Kidney (tissue), 14 donors: ENCODE results near the gene SYT17. TPM values are rescaled to one million over a fixed set of nuclear protein-coding genes. Genes with fewer than 3 reads are reported as not detected.
A peak's percentile ranks its signal among the peaks of the same experiment; 100 is the strongest.

ENCODE experiments used
- DNase-seq, 5 donors: peaks; one replicate each; pipeline ENCODE4 v3.0.0-alpha.2; 2013 to 2020
- FAIRE-seq: peaks from 2 replicates; lab custom pipeline; 2012; peaks lifted over from hg19 to GRCh38; lab: Jason Lieb, UNC
- H3K27ac ChIP-seq, 2 donors: one replicate each; pipeline ENCODE4 v1.7.0; 2013; ENCODE audit warnings: low read depth in 2 of 2, low read length in 2 of 2, inconsistent platforms in 1 of 2
- H3K27me3 ChIP-seq: one replicate; pipeline ENCODE4 v1.7.1; 2013; ENCODE audit warnings: low read length, inconsistent platforms; ENCODE audit not compliant: control insufficient read depth, insufficient read depth
- H3K36me3 ChIP-seq, 3 donors: one replicate each; pipeline versions ENCODE4 v1.7.0 to v1.7.1; 2013; ENCODE audit warnings: low read length in 3 of 3, control low read depth in 1 of 3, inconsistent platforms in 1 of 3; ENCODE audit not compliant: insufficient read depth in 3 of 3, control insufficient read depth in 2 of 3
- H3K4me1 ChIP-seq, 3 donors: one replicate each; pipeline versions ENCODE4 v1.7.0 to v1.7.1; 2013; ENCODE audit warnings: low read length in 3 of 3, inconsistent platforms in 1 of 3, low read depth in 1 of 3; ENCODE audit not compliant: control insufficient read depth in 2 of 3, insufficient read depth in 2 of 3
- H3K4me3 ChIP-seq, 3 donors: one replicate each; pipeline versions ENCODE4 v1.7.0 to v1.8.1; 2013; ENCODE audit warnings: low read length in 3 of 3, control low read depth in 1 of 3, inconsistent platforms in 1 of 3
- H3K9ac ChIP-seq, 3 donors: one replicate each; pipeline versions ENCODE4 v1.7.0 to v1.7.1; 2013; ENCODE audit warnings: low read length in 3 of 3, control low read depth in 1 of 3, inconsistent platforms in 1 of 3
- H3K9me3 ChIP-seq, 3 donors: one replicate each; pipeline versions ENCODE4 v1.7.0 to v1.7.1; 2013; ENCODE audit warnings: low read length in 3 of 3, control low read depth in 1 of 3, inconsistent platforms in 1 of 3; ENCODE audit not compliant: control insufficient read depth in 2 of 3, insufficient read depth in 1 of 3
- intact Hi-C: fragments of 100-400 bp; cut with DNase I; formaldehyde crosslinking; loops from one replicate; pipeline ENCODE4 v1.11.1; 2022
- polyA plus RNA-seq: library from polyadenylated mRNA; stranded (reverse); fragments of 350-450 nt; fragmentation: Illumina TruSeq; extraction: RNeasy Lipid Tissue Mini Kit (QIAGEN cat#74804); gene quantifications from one replicate; pipeline ENCODE4 v1.2.3, GENCODE V29; 2014; ENCODE audit warnings: low read depth, low replicate concordance; ENCODE audit not compliant: insufficient read depth
- total RNA-seq: library from RNA; stranded (reverse); fragmentation: NEBNext Ultra II Directional; extraction: Animal tissue kit (Norgen Biotek cat#: 25700); gene quantifications from one replicate; pipeline ENCODE4 v1.2.1, GENCODE V29; 2021
- TF ChIP-seq, protein P1 (sequence below): IDR thresholded peaks from 3 replicates; pipeline ENCODE4 v1.5.1; 2012; ENCODE audit warnings: mild to moderate bottlenecking, moderate library complexity, borderline replicate concordance; ENCODE audit not compliant: insufficient read depth; ENCODE audit errors: extremely low read depth
- donor health status: control.
- donor health status: control.
- donor health status: control.
- donor health status: control.
- donor health status: control.
- donor health status: DM: yes; HTN: yes; CAD: no.
- donor health status: Normal renal cell carcinoma (clear cell type).

The SYT17 gene
- total and polyA plus RNA-seq, 2 donors from 2014 or later: 5.8 to 8.8 TPM

- Histone ChIP-seq H3K4me3 (no peak overlapping the region), H3K27ac (no peak overlapping the region), H3K27me3 (no peaks in the 10 kb centered on the region), H3K9ac (no peak overlapping the region), H3K36me3 (no peaks in the 10 kb centered on the region), H3K9me3 (no peaks in the 10 kb centered on the region), H3K4me1 (peaks cover 0 to 17% (median 4%) of the 10 kb centered on the region in 3 donors)
- DNase-seq (no peak), FAIRE-seq (no peak)
- intact Hi-C loops: no loop called here
- TF ChIP-seq, protein P1, sequence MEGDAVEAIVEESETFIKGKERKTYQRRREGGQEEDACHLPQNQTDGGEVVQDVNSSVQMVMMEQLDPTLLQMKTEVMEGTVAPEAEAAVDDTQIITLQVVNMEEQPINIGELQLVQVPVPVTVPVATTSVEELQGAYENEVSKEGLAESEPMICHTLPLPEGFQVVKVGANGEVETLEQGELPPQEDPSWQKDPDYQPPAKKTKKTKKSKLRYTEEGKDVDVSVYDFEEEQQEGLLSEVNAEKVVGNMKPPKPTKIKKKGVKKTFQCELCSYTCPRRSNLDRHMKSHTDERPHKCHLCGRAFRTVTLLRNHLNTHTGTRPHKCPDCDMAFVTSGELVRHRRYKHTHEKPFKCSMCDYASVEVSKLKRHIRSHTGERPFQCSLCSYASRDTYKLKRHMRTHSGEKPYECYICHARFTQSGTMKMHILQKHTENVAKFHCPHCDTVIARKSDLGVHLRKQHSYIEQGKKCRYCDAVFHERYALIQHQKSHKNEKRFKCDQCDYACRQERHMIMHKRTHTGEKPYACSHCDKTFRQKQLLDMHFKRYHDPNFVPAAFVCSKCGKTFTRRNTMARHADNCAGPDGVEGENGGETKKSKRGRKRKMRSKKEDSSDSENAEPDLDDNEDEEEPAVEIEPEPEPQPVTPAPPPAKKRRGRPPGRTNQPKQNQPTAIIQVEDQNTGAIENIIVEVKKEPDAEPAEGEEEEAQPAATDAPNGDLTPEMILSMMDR: no peak
These were observed 32.1 kb upstream of the SYT17 start for GRCh38 chr16:19135896-19136438.

GRCh38 chr16:19136549-19137196, 31.4 kb upstream of the SYT17 start:
- TF ChIP-seq, protein P1: no peak
- no peak for DNase-seq
- Histone ChIP-seq H3K27ac (no peak overlapping the region), H3K36me3 (no peaks in the 10 kb centered on the region), H3K27me3 (no peaks in the 10 kb centered on the region), H3K9me3 (no peaks in the 10 kb centered on the region), H3K4me3 (no peak overlapping the region), H3K4me1 (peaks cover 0 to 15% (median 0%) of the 10 kb centered on the region in 3 donors), H3K9ac (no peak overlapping the region)
- intact Hi-C loops: no loop called here
- no peak for FAIRE-seq

GRCh38 chr16:19137201-19138128, 30.6 kb upstream of the SYT17 start:
- no peaks in the 10 kb centered on the region for H3K9me3 ChIP-seq
- FAIRE-seq (no peak), DNase-seq (peak in 2 of 5 donors; percentile 41 to 49)
- TF ChIP-seq, protein P1: no peak
- H3K27me3 ChIP-seq: no peaks in the 10 kb centered on the region
- H3K4me3 ChIP-seq: no peak overlapping the region
- no peaks in the 10 kb centered on the region for H3K36me3 ChIP-seq
- intact Hi-C loops: no loop called here
- no peak overlapping the region for H3K9ac ChIP-seq
- no peak overlapping the region for H3K27ac ChIP-seq
- peaks cover 0 to 12% (median 0%) of the 10 kb centered on the region in 3 donors for H3K4me1 ChIP-seq
